Dendritic cell treated with granulocyte-macrophage colony-stimulating factor and Interleukin-4, amounts not matched to agents 40 ng/mL and 50 ng/mL, for 4 days (primary cell): Measurements from ENCODE around the gene CMKLR1.

ENCODE experiments used
- H3K27ac Mint-ChIP-seq: one replicate; pipeline ENCODE4 v1.8.0; 2022; ENCODE audit warnings: mild to moderate bottlenecking, mixed read lengths
- H3K27me3 Mint-ChIP-seq: one replicate; pipeline ENCODE4 v1.8.0; 2022; ENCODE audit warnings: mild to moderate bottlenecking, mixed read lengths
- H3K36me3 Mint-ChIP-seq: one replicate; pipeline ENCODE4 v1.8.0; 2022; ENCODE audit warnings: low read depth, mixed read lengths
- H3K4me1 Mint-ChIP-seq: one replicate; pipeline ENCODE4 v1.8.0; 2022; ENCODE audit warnings: low read depth, mixed read lengths
- H3K4me3 Mint-ChIP-seq: one replicate; pipeline ENCODE4 v1.8.0; 2022; ENCODE audit warnings: mild to moderate bottlenecking, moderate library complexity, mixed read lengths
- H3K9me3 Mint-ChIP-seq: one replicate; pipeline ENCODE4 v1.8.0; 2022; ENCODE audit warnings: mixed read lengths
- intact Hi-C: fragments of 100-400 bp; cut with micrococcal nuclease; formaldehyde crosslinking; loops from one replicate; pipeline ENCODE4 v1.15.0; 2022

CMKLR1 gene

DNA sequence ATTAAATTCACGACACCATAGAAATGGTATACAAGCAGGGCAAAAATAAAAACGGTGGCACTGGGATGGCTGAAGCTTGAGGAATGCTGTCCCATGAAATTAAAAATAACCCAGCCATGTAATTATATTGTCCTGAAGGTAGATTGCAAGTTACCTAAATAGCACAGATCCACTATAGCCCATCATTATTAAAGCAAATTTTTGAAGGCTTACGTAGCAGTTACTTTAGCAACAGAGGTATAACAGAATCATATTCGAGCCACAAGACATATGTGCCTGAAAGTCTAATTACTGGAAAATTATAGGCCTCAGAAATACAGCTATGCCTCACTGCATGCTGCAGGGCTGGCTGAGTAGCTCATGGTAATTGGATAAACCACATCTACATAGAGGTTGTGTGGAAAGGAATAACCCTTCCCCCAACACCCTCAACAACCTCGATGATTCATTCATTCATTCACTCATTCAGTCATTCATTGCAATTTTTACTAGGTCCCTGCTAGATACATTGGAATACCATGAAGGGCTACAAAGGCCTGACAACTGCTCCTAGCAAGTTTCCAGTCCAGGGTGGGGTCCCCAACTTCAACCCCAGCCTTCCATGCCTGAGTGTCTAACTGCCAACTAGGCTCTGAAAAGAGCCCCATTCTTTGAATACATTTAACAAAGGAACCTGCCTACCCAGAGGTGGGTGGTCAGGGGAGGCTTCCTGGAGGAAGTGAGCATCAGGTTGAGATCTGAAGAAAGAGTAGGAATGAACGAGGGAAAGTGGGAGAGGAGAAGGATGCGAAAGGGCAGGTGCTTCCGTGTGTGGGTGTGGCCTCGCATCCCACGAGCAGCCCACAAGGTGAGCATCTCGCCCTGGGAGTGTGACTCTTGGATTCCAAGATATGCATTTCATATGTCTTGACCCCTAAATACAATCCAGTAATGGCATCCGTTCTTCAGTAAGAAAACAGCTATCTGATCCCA is 18.0 kb upstream of the CMKLR1 start:
- H3K27me3 Mint-ChIP-seq: peaks cover 18% of the 10 kb centered on the region
- no peak overlapping the region for H3K4me3 Mint-ChIP-seq
- intact Hi-C loops: no loop called here
- H3K9me3 Mint-ChIP-seq: peaks cover 6% of the 10 kb centered on the region
- H3K36me3 Mint-ChIP-seq: no peaks in the 10 kb centered on the region
- H3K4me1 Mint-ChIP-seq: peaks cover 34% of the 10 kb centered on the region
- no peak overlapping the region for H3K27ac Mint-ChIP-seq

GRCh38 chr12:108355069-108355468 is 16.0 kb upstream of the CMKLR1 start:
- Mint-ChIP-seq H3K27ac (no peak overlapping the region), H3K36me3 (no peaks in the 10 kb centered on the region), H3K27me3 (peaks cover 20% of the 10 kb centered on the region), H3K9me3 (peaks cover 6% of the 10 kb centered on the region), H3K4me1 (peaks cover 14% of the 10 kb centered on the region), H3K4me3 (no peak overlapping the region)
- intact Hi-C loops: no loop called here

GRCh38 chr12:108352591-108352990 is 13.5 kb upstream of the CMKLR1 start:
- no peaks in the 10 kb centered on the region for H3K36me3 Mint-ChIP-seq
- H3K4me3 Mint-ChIP-seq: no peak overlapping the region
- intact Hi-C loops: no loop called here
- peaks cover 18% of the 10 kb centered on the region for H3K4me1 Mint-ChIP-seq
- H3K27me3 Mint-ChIP-seq: peaks cover 4% of the 10 kb centered on the region
- H3K9me3 Mint-ChIP-seq: peaks cover 6% of the 10 kb centered on the region
- no peak overlapping the region for H3K27ac Mint-ChIP-seq

DNA sequence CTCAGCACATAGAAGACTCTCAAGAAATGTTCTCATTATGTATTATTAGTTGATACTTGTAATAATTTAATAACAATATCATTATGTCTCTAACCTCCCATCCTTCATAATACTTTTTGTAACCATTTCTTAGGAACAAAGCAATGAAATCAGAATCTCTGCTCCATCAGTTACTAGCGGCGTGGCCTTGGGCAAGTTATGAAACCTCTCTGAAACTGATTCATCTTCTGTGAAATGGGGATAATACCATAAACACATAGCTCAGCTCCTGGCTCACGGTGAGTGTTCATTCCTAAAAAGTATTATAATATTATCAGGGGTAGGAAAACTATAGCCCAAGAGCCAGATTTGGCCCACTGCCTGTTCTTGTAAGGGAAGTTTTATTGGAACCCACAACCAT is 11.4 kb upstream of the CMKLR1 start:
- Mint-ChIP-seq H3K36me3 (no peaks in the 10 kb centered on the region), H3K4me1 (peaks cover 26% of the 10 kb centered on the region), H3K27ac (no peak overlapping the region), H3K4me3 (no peak overlapping the region), H3K27me3 (peaks cover 3% of the 10 kb centered on the region), H3K9me3 (peaks cover 6% of the 10 kb centered on the region)
- intact Hi-C loops: no loop called here

GRCh38 chr12:108349278-108349688 is 10.2 kb upstream of the CMKLR1 start:
- Mint-ChIP-seq H3K36me3 (no peaks in the 10 kb centered on the region), H3K27me3 (peaks cover 3% of the 10 kb centered on the region), H3K4me3 (no peak overlapping the region), H3K27ac (no peak overlapping the region), H3K4me1 (peaks cover 23% of the 10 kb centered on the region), H3K9me3 (peaks cover 9% of the 10 kb centered on the region)
- intact Hi-C loops: no loop called here

DNA sequence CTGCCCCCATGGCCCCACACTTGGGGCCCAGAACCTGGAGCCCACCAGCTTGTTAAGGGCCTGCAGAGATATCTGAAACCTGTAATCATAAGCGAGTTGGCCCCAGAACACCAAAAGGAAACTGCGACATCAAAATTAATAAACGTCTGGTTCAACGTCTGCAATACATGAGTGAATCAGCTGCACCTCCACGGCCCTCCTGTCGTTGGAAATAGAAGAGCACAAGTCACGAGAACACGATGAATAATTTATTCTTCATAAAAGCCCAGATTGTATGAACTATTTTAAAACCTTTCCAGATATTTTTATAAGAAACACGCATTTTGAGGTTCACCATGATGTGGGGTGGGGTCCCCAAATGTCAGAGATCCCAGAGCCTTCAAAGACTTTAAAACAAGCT is 9.7 kb upstream of the CMKLR1 start:
- Mint-ChIP-seq H3K4me1 (peaks cover 23% of the 10 kb centered on the region), H3K27me3 (peaks cover 3% of the 10 kb centered on the region), H3K4me3 (no peak overlapping the region), H3K27ac (no peak overlapping the region), H3K36me3 (no peaks in the 10 kb centered on the region), H3K9me3 (peaks cover 8% of the 10 kb centered on the region)
- intact Hi-C loops: no loop called here

- peaks cover 30% of the 10 kb centered on the region for H3K4me1 Mint-ChIP-seq
- no peaks in the 10 kb centered on the region for H3K36me3 Mint-ChIP-seq
- intact Hi-C loops: no loop called here
Observed at GRCh38 chr12:108346727-108347710, 7.9 kb upstream of the CMKLR1 start.

GRCh38 chr12:108345716-108346633 is 6.9 kb upstream of the CMKLR1 start:
- intact Hi-C loops: no loop called here
- H3K4me1 Mint-ChIP-seq: peaks cover 39% of the 10 kb centered on the region
- H3K9me3 Mint-ChIP-seq: peaks cover 8% of the 10 kb centered on the region
- H3K27ac Mint-ChIP-seq: no peak overlapping the region
- peaks cover 5% of the 10 kb centered on the region for H3K27me3 Mint-ChIP-seq
- no peak overlapping the region for H3K4me3 Mint-ChIP-seq
- H3K36me3 Mint-ChIP-seq: no peaks in the 10 kb centered on the region

More at GRCh38 chr12:108346727-108347710, 7.9 kb upstream of the CMKLR1 start:
- Mint-ChIP-seq H3K4me3 (no peak overlapping the region), H3K9me3 (peaks cover 8% of the 10 kb centered on the region), H3K27me3 (peaks cover 5% of the 10 kb centered on the region), H3K27ac (peak overlapping the region; percentile 6)

GRCh38 chr12:108342985-108343384 is 3.9 kb upstream of the CMKLR1 start:
- Mint-ChIP-seq H3K27ac (peak overlapping the region; percentile 30), H3K4me1 (peaks cover 59% of the 10 kb centered on the region), H3K36me3 (peaks cover 12% of the 10 kb centered on the region), H3K9me3 (peaks cover 8% of the 10 kb centered on the region), H3K27me3 (peaks cover 5% of the 10 kb centered on the region), H3K4me3 (no peak overlapping the region)
- intact Hi-C loops: no loop called here

GRCh38 chr12:108341854-108342847 is 3.0 kb upstream of the CMKLR1 start:
- intact Hi-C loops: no loop called here
- H3K27me3 Mint-ChIP-seq: peaks cover 5% of the 10 kb centered on the region
- peaks cover 8% of the 10 kb centered on the region for H3K9me3 Mint-ChIP-seq
- H3K36me3 Mint-ChIP-seq: peaks cover 21% of the 10 kb centered on the region
- H3K4me3 Mint-ChIP-seq: no peak overlapping the region
- H3K4me1 Mint-ChIP-seq: peaks cover 66% of the 10 kb centered on the region
- peak overlapping the region; percentile 30 for H3K27ac Mint-ChIP-seq

DNA sequence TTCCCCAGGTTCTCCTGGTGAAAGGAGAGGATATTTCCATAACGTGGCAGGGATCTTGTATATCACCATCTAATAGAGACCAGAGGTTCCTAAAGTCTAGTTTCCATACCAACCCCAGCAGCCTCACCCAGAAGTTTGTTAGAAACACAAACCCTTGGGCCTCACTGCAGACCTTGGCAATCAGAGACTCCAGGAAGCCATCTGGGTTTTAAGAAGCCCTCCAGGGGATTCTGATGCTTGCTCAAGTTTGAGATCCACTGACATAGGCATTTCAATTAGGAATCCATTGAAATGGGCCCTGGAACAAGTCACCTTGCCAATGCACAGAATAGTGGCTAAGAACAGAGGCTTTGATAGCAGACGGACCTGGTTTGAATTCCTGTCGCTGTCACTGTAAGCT is 2.2 kb upstream of the CMKLR1 start:
- peaks cover 8% of the 10 kb centered on the region for H3K9me3 Mint-ChIP-seq
- peaks cover 61% of the 10 kb centered on the region for H3K4me1 Mint-ChIP-seq
- intact Hi-C loops: no loop called here
- no peak overlapping the region for H3K4me3 Mint-ChIP-seq
- peaks cover 29% of the 10 kb centered on the region for H3K36me3 Mint-ChIP-seq
- no peak overlapping the region for H3K27ac Mint-ChIP-seq
- peaks cover 5% of the 10 kb centered on the region for H3K27me3 Mint-ChIP-seq

- peaks cover 5% of the 10 kb centered on the region for H3K27me3 Mint-ChIP-seq
- peaks cover 42% of the 10 kb centered on the region for H3K36me3 Mint-ChIP-seq
- H3K4me3 Mint-ChIP-seq: peak overlapping the region; percentile 94
- peaks cover 8% of the 10 kb centered on the region for H3K9me3 Mint-ChIP-seq
- intact Hi-C loops: no loop called here
- H3K4me1 Mint-ChIP-seq: peaks cover 62% of the 10 kb centered on the region
- H3K27ac Mint-ChIP-seq: peak overlapping the region; percentile 95
Observed at GRCh38 chr12:108340037-108340436, 926 bp upstream of the CMKLR1 start.
